GM19468 (cell line): ENCODE results near the gene CHST11.
"Not testable (repeated sequence)": the region's sequence is repeated elsewhere in the genome, so short reads cannot be mapped to it uniquely, and the experiment has no call there.

Experiments
- ATAC-seq: cut with Tn5 transposase; IDR thresholded peaks from one replicate; pipeline ENCODE4 v1.9.1; 2021; ENCODE audit warnings: mild to moderate bottlenecking, moderate library complexity, moderate number of reproducible peaks; ENCODE audit not compliant: unreplicated experiment; ENCODE audit errors: extremely low read depth

CHST11 gene

GRCh38 chr12:104613372-104613771, 156.6 kb downstream of the CHST11 start:
- ATAC-seq, result not testable (repeated sequence)

GRCh38 chr12:104615048-104615561, 158.4 kb downstream of the CHST11 start:
- no peak for ATAC-seq

- ATAC-seq, result no peak
Observed at GRCh38 chr12:104618691-104619090, 161.9 kb downstream of the CHST11 start.

GRCh38 chr12:104619305-104619704, 162.6 kb downstream of the CHST11 start:
- no peak for ATAC-seq

- ATAC-seq, result no peak
Observed at GRCh38 chr12:104620837-104621531, 164.2 kb downstream of the CHST11 start.

- ATAC-seq, result no peak
Observed at GRCh38 chr12:104622928-104623327, 166.2 kb downstream of the CHST11 start.

- no peak for ATAC-seq
Observed at GRCh38 chr12:104623883-104624282, 167.1 kb downstream of the CHST11 start.

- no peak for ATAC-seq
Observed at GRCh38 chr12:104624529-104624928, 167.8 kb downstream of the CHST11 start.

- no peak for ATAC-seq
Observed at GRCh38 chr12:104626069-104626837, 169.5 kb downstream of the CHST11 start.

- no peak for ATAC-seq
Observed at GRCh38 chr12:104627231-104627989, 170.7 kb downstream of the CHST11 start.

GRCh38 chr12:104627990-104628830, 171.5 kb downstream of the CHST11 start:
- ATAC-seq, result no peak

- ATAC-seq, result no peak
Observed at GRCh38 chr12:104628831-104629135, 172.0 kb downstream of the CHST11 start.

- no peak for ATAC-seq
Observed at GRCh38 chr12:104630230-104630670, 173.5 kb downstream of the CHST11 start.

- ATAC-seq, result no peak
Observed at GRCh38 chr12:104631867-104632266, 175.1 kb downstream of the CHST11 start.

GRCh38 chr12:104632724-104633201, 176.0 kb downstream of the CHST11 start:
- no peak for ATAC-seq

GRCh38 chr12:104634044-104634443, 177.3 kb downstream of the CHST11 start:
- no peak for ATAC-seq

- ATAC-seq, result no peak
Observed at GRCh38 chr12:104634852-104635251, 178.1 kb downstream of the CHST11 start.

GRCh38 chr12:104635607-104636343, 179.0 kb downstream of the CHST11 start:
- no peak for ATAC-seq

- ATAC-seq, result no peak
Observed at GRCh38 chr12:104636496-104636895, 179.7 kb downstream of the CHST11 start.
